IMR-90 (cell line): ENCODE measurements around the gene PDE4C. TPM values are rescaled to one million over a fixed set of nuclear protein-coding genes. Genes with fewer than 3 reads are reported as not detected.

Source experiments
- ATAC-seq: fragments of 200-7000 bp; cut with Tn5 transposase; 2 replicates; pipeline ENCODE4 v1.9.1; 2020; ENCODE audit warnings: low read depth, mild to moderate bottlenecking, moderate library complexity
- BruUV-seq: library from RNA; stranded (reverse); fragments of 400-500 nt; replicated peaks from 2 replicates; lab custom pipeline; 2021; lab: Mats Ljungman, UMichigan
- CTCF ChIA-PET: fragments of 300-600 bp; formaldehyde crosslinking; extraction: SDS; loops from one replicate; lab custom pipeline; 2021; ENCODE audit warnings: antibody characterized with exemption; lab: Yijun Ruan, JAX
- POLR2A ChIA-PET: fragments of 300-600 bp; sonication (Branson Sonifier 250); formaldehyde crosslinking; loops from one replicate; lab custom pipeline; 2022; ENCODE audit warnings: antibody characterized with exemption; ENCODE audit not compliant: unreplicated experiment; lab: Charles Lee
- DNase-seq: peaks from one replicate; pipeline ENCODE4 v3.0.0; 2013
- H2AFZ ChIP-seq: replicated peaks from 2 replicates; pipeline ENCODE3; 2013; ENCODE audit warnings: low read length, mild to moderate bottlenecking; ENCODE audit not compliant: poor library complexity
- H2AK5ac ChIP-seq: 2 replicates; pipeline ENCODE4 v1.6.1; 2013; ENCODE audit warnings: low read depth, low read length, inconsistent platforms
- H2AK9ac ChIP-seq: replicated peaks from 2 replicates; pipeline ENCODE3; 2013; ENCODE audit warnings: mild to moderate bottlenecking, low read depth, low read length, moderate library complexity; ENCODE audit not compliant: poor library complexity
- H2BK120ac ChIP-seq: 2 replicates; pipeline ENCODE4 v1.6.1; 2013; ENCODE audit warnings: low read depth, low read length, inconsistent platforms
- H2BK15ac ChIP-seq: 3 replicates; pipeline ENCODE4 v1.6.1; 2013; ENCODE audit warnings: low read depth, low read length, inconsistent platforms
- H2BK20ac ChIP-seq: 2 replicates; pipeline ENCODE4 v1.6.1; 2013; ENCODE audit warnings: low read depth, mild to moderate bottlenecking, inconsistent platforms, low read length, moderate library complexity
- H2BK5ac ChIP-seq: 2 replicates; pipeline ENCODE4 v1.6.1; 2013; ENCODE audit warnings: mild to moderate bottlenecking, low read depth, low read length, inconsistent platforms; ENCODE audit not compliant: poor library complexity, severe bottlenecking
- H3K14ac ChIP-seq: replicated peaks from 2 replicates; pipeline ENCODE4 v1.6.1; 2013; ENCODE audit warnings: low read depth, low read length, inconsistent platforms
- H3K18ac ChIP-seq: 2 replicates; pipeline ENCODE4 v1.6.1; 2013; ENCODE audit warnings: low read depth, low read length, control low read depth
- H3K23ac ChIP-seq: 2 replicates; pipeline ENCODE4 v1.6.1; 2013; ENCODE audit warnings: low read depth, low read length, inconsistent platforms
- H3K27ac ChIP-seq: 2 replicates; pipeline ENCODE4 v1.5.1; 2013; ENCODE audit warnings: mild to moderate bottlenecking, control low read depth, low read length; ENCODE audit not compliant: insufficient read depth
- H3K27me3 ChIP-seq: 2 replicates; pipeline ENCODE4 v1.6.1; 2013; ENCODE audit warnings: low read length; ENCODE audit not compliant: control insufficient read depth, insufficient read depth
- H3K36me3 ChIP-seq: 2 replicates; pipeline ENCODE4 v1.6.1; 2013; ENCODE audit warnings: low read length, mixed read lengths; ENCODE audit not compliant: control insufficient read depth, insufficient read depth
- H3K4ac ChIP-seq: 2 replicates; pipeline ENCODE4 v1.6.1; 2013; ENCODE audit warnings: low read depth, low read length, inconsistent platforms
- H3K4me1 ChIP-seq: 2 replicates; pipeline ENCODE4 v1.6.1; 2013; ENCODE audit warnings: low read length, mixed read lengths; ENCODE audit not compliant: control insufficient read depth, insufficient read depth
- H3K4me2 ChIP-seq: 2 replicates; pipeline ENCODE4 v1.6.1; 2013; ENCODE audit warnings: low read depth, mild to moderate bottlenecking, control low read depth, low read length, moderate library complexity
- H3K4me3 ChIP-seq: 2 replicates; pipeline ENCODE4 v1.5.1; 2013; ENCODE audit warnings: low read depth, mild to moderate bottlenecking, control low read depth, low read length, moderate library complexity; ENCODE audit not compliant: insufficient read depth
- H3K56ac ChIP-seq: 2 replicates; pipeline ENCODE4 v1.6.1; 2013; ENCODE audit warnings: low read length, inconsistent platforms; ENCODE audit not compliant: insufficient read depth; ENCODE audit errors: extremely low read depth
- H3K79me1 ChIP-seq, 2 experiments: 2 replicates each; pipeline ENCODE4 v1.6.1; 2013; ENCODE audit warnings: low read length in 2 of 2, inconsistent platforms in 1 of 2, low read depth in 1 of 2
- H3K9ac ChIP-seq: 2 replicates; pipeline ENCODE4 v1.6.1; 2013; ENCODE audit warnings: low read depth, low read length, control low read depth
- H3K9me1 ChIP-seq: 2 replicates; pipeline ENCODE4 v1.6.1; 2013; ENCODE audit warnings: low read length, inconsistent platforms; ENCODE audit not compliant: insufficient read depth
- H3K9me3 ChIP-seq: 2 replicates; pipeline ENCODE4 v1.6.1; 2013; ENCODE audit warnings: low read length; ENCODE audit not compliant: control insufficient read depth, insufficient read depth
- H4K20me1 ChIP-seq: 2 replicates; pipeline ENCODE4 v1.6.1; 2013; ENCODE audit warnings: low read length, inconsistent platforms; ENCODE audit not compliant: insufficient read depth
- H4K5ac ChIP-seq: 2 replicates; pipeline ENCODE4 v1.6.1; 2013; ENCODE audit warnings: mild to moderate bottlenecking, low read depth, low read length, control low read depth
- H4K8ac ChIP-seq, 2 experiments: 2 replicates each; pipeline ENCODE4 v1.6.1; 2013; ENCODE audit warnings: low read depth in 2 of 2, low read length in 2 of 2, control low read depth in 1 of 2, inconsistent platforms in 1 of 2
- H4K91ac ChIP-seq: 2 replicates; pipeline ENCODE4 v1.6.1; 2013; ENCODE audit warnings: low read depth, low read length, inconsistent platforms; ENCODE audit not compliant: insufficient read depth
- CEBPB ChIP-seq: IDR thresholded peaks from 2 replicates; pipeline ENCODE4 v1.6.1; 2012; ENCODE audit warnings: low read depth, low read length, improper control_type of control experiment
- FOS ChIP-seq: fragments of 150-350 bp; IDR thresholded peaks from 2 replicates; pipeline ENCODE4 v1.6.1; 2016; ENCODE audit warnings: low read depth, low read length
- MXI1 ChIP-seq: IDR thresholded peaks from 2 replicates; pipeline ENCODE4 v1.6.1; 2012; ENCODE audit warnings: low read depth, mild to moderate bottlenecking, low read length, moderate library complexity, borderline replicate concordance
- NFE2L2 ChIP-seq: fragments of 150-350 bp; IDR thresholded peaks from 2 replicates; pipeline ENCODE4 v1.6.1; 2016; ENCODE audit warnings: low read depth, mild to moderate bottlenecking, low read length
- POLR2A ChIP-seq: IDR thresholded peaks from 2 replicates; pipeline ENCODE4 v1.6.1; 2012; ENCODE audit warnings: mild to moderate bottlenecking, low read depth, low read length
- WGBS, 2 experiments: methylation state at CpG; one replicate each; pipeline versions ENCODE4 v1.1.5 to v1.1.7; 2013; ENCODE audit warnings: missing lambda C conversion rate in 2 of 2; ENCODE audit not compliant: insufficient read length in 1 of 2; ENCODE audit errors: extremely low coverage in 2 of 2; 5-methylcytosine and 5-hydroxymethylcytosine counted together
- dilution Hi-C: fragments of 300-500 bp; cut with HindIII; formaldehyde crosslinking; loops from one replicate; pipeline ENCODE4 v1.14.3; 2018; ENCODE audit warnings: low sequenced_read_pairs; ENCODE audit not compliant: unreplicated experiment
- in situ Hi-C: fragments of 300-500 bp; cut with MboI; formaldehyde crosslinking; loops from 3 replicates; pipeline ENCODE4 v1.14.3; 2019; ENCODE audit warnings: low sequenced_read_pairs, inconsistent platforms, mixed read lengths
- intact Hi-C: fragments of 100-400 bp; cut with micrococcal nuclease; formaldehyde crosslinking; loops from 2 replicates; pipeline ENCODE4 v1.10.0; 2022
- polyA plus RNA-seq, 3 experiments: library from polyadenylated mRNA; depleted of rRNA; stranded (reverse); fragments of >200 nt; gene quantifications; 2 replicates each; pipeline ENCODE4 v1.2.3, GENCODE V29; 2012; ENCODE audit warnings: low replicate concordance in 1 of 3
- total RNA-seq: library from RNA; depleted of rRNA; stranded (reverse); fragments of >200 nt; gene quantifications from 2 replicates; pipeline ENCODE4 v1.2.3, GENCODE V29; 2012

PDE4C gene
- total and polyA plus RNA-seq, 2 of the 4 experiments (the other 2 are of a cell fraction): 0.18 to 0.24 TPM

- WGBS, 2 experiments: 79% methylated on average over 18 of the region's 28 CpGs; no CpG with 5 or more reads in 1 of the 2 experiments
- Histone ChIP-seq H3K36me3 (no peaks in the 10 kb centered on the region), H3K4ac (no peak overlapping the region), H2BK5ac (no peak overlapping the region), H3K4me1 (peaks cover 3% of the 10 kb centered on the region), H2AK5ac (no peak overlapping the region), H3K79me1 (no peaks in the 10 kb centered on the region), H3K56ac (no peak overlapping the region), H4K20me1 (no peaks in the 10 kb centered on the region), H3K4me2 (no peak overlapping the region), H3K27ac (no peak overlapping the region), H4K8ac (no peak overlapping the region), H3K9me3 (no peaks in the 10 kb centered on the region), H4K5ac (no peak overlapping the region), H2BK15ac (no peak overlapping the region), H2AK9ac (peak overlapping the region; percentile 14), H3K27me3 (no peaks in the 10 kb centered on the region; the same call in 1 of the 2 replicates), H3K9me1 (peaks cover 5% of the 10 kb centered on the region; the same call in 1 of the 2 replicates), H3K23ac (no peak overlapping the region), H3K14ac (no peak overlapping the region), H3K18ac (no peak overlapping the region), H3K4me3 (no peak overlapping the region), H3K9ac (no peak overlapping the region), H2BK120ac (0 out of 2 replicates have a peak overlapping the region, but pooled peaks have one; percentile 8), H4K91ac (no peak overlapping the region), H2AFZ (peak overlapping the region; percentile 41), H2BK20ac (no peak overlapping the region)
- CTCF ChIA-PET: interaction anchor here (1.1 kb wide), 1 partner anchor 68 kb away, joined by 3 read pairs; the partner anchor contains the start of gene PIK3R2
- dilution Hi-C loops: no loop called here
- ATAC-seq: no peak
- DNase-seq: peak; percentile 33
- BruUV-seq: no TSS peak
- in situ Hi-C loops: no loop called here
- POLR2A ChIA-PET: no interaction called here
- TF ChIP-seq POLR2A: no peak
- TF ChIP-seq FOS: 0 out of 2 replicates have a peak, but pooled peaks have one; percentile 3
- TF ChIP-seq CEBPB: no peak
- TF ChIP-seq MXI1: no peak
- TF ChIP-seq NFE2L2: no peak
- intact Hi-C loops: no loop called here
These were observed 6.2 kb downstream of the PDE4C start for GRCh38 chr19:18219911-18220631.
